Liver (tissue), 9 donors: ENCODE results near the gene SIK3. TPM values are rescaled to one million over a fixed set of nuclear protein-coding genes. Genes with fewer than 3 reads are reported as not detected.

Experiments used
- DNase-seq: peaks from one replicate; pipeline ENCODE4 v3.0.0-alpha.2; 2017; ENCODE audit warnings: low spot score
- H3K27ac ChIP-seq, 2 donors: one replicate each; pipeline ENCODE4 v1.7.0; 2013; ENCODE audit warnings: inconsistent platforms in 2 of 2, low read length in 2 of 2, control low read depth in 1 of 2, low read depth in 1 of 2, mild to moderate bottlenecking in 1 of 2
- H3K27me3 ChIP-seq, 4 donors: one replicate each; pipeline versions ENCODE4 v1.6.1 to v1.7.0; 2013; ENCODE audit warnings: low read length in 3 of 4, inconsistent platforms in 1 of 4, mild to moderate bottlenecking in 1 of 4, moderate library complexity in 1 of 4; ENCODE audit not compliant: control insufficient read depth in 4 of 4, insufficient read depth in 4 of 4
- H3K36me3 ChIP-seq, 4 donors: one replicate each; pipeline versions ENCODE4 v1.6.1 to v1.7.0; 2013; ENCODE audit warnings: low read length in 3 of 4, mild to moderate bottlenecking in 3 of 4, low read depth in 1 of 4, moderate library complexity in 1 of 4; ENCODE audit not compliant: control insufficient read depth in 4 of 4, insufficient read depth in 3 of 4
- H3K4me1 ChIP-seq, 4 donors: one replicate each; pipeline versions ENCODE4 v1.6.1 to v1.7.0; 2013; ENCODE audit warnings: low read length in 3 of 4, mild to moderate bottlenecking in 3 of 4, moderate library complexity in 1 of 4; ENCODE audit not compliant: control insufficient read depth in 4 of 4, insufficient read depth in 4 of 4
- H3K4me3 ChIP-seq, 3 donors: one replicate each; pipeline versions ENCODE4 v1.6.1 to v1.7.0; 2013; ENCODE audit warnings: low read length in 3 of 3, control low read depth in 1 of 3, low read depth in 1 of 3, mild to moderate bottlenecking in 1 of 3
- H3K9ac ChIP-seq, 2 donors: one replicate each; pipeline ENCODE4 v1.7.0; 2013; ENCODE audit warnings: low read length in 2 of 2, mild to moderate bottlenecking in 2 of 2, moderate library complexity in 2 of 2, control low read depth in 1 of 2, low read depth in 1 of 2
- H3K9me3 ChIP-seq, 4 donors: one replicate each; pipeline versions ENCODE4 v1.6.1 to v1.7.0; 2013; ENCODE audit warnings: low read length in 3 of 4; ENCODE audit not compliant: control insufficient read depth in 4 of 4
- EGR1 ChIP-seq, 2 donors: IDR thresholded peaks; 2 replicates each; pipeline ENCODE4 v1.6.1; 2016 to 2018; ENCODE audit warnings: antibody characterized with exemption in 2 of 2, low read depth in 2 of 2
- FOXA1 ChIP-seq: IDR thresholded peaks from 2 replicates; pipeline ENCODE4 v1.6.1; 2016; ENCODE audit warnings: antibody characterized with exemption
- FOXA2 ChIP-seq: IDR thresholded peaks from 2 replicates; pipeline ENCODE4 v1.6.1; 2016; ENCODE audit warnings: antibody characterized with exemption
- GABPA ChIP-seq, 2 donors: IDR thresholded peaks in 1 of 2; conservative IDR thresholded peaks in 1 of 2; 2 replicates each; pipeline ENCODE4 v1.6.1; 2016; ENCODE audit warnings: antibody characterized with exemption in 2 of 2, mild to moderate bottlenecking in 1 of 2, moderate library complexity in 1 of 2
- HNF4A ChIP-seq, 2 donors: conservative IDR thresholded peaks; 2 replicates each; pipeline ENCODE4 v1.6.1; 2016; ENCODE audit warnings: antibody characterized with exemption in 2 of 2, mild to moderate bottlenecking in 2 of 2
- HNF4G ChIP-seq: IDR thresholded peaks from 2 replicates; pipeline ENCODE4 v1.6.1; 2016; ENCODE audit warnings: antibody characterized with exemption
- JUND ChIP-seq, 2 donors: IDR thresholded peaks; 2 replicates each; pipeline ENCODE4 v1.6.1; 2016; ENCODE audit warnings: antibody characterized with exemption in 2 of 2
- NR2F2 ChIP-seq: IDR thresholded peaks from 2 replicates; pipeline ENCODE4 v1.6.1; 2016; ENCODE audit warnings: antibody characterized with exemption
- RXRA ChIP-seq, 2 donors: IDR thresholded peaks; 2 replicates each; pipeline ENCODE4 v1.6.1; 2017 to 2018; ENCODE audit warnings: antibody characterized with exemption in 2 of 2, mild to moderate bottlenecking in 1 of 2
- SP1 ChIP-seq: IDR thresholded peaks from 2 replicates; pipeline ENCODE4 v1.6.1; 2018; ENCODE audit warnings: antibody characterized with exemption, mild to moderate bottlenecking
- TAF1 ChIP-seq: conservative IDR thresholded peaks from 2 replicates; pipeline ENCODE4 v1.6.1; 2016; ENCODE audit warnings: antibody characterized with exemption, mild to moderate bottlenecking
- YY1 ChIP-seq: IDR thresholded peaks from 2 replicates; pipeline ENCODE4 v1.6.1; 2016; ENCODE audit warnings: antibody characterized with exemption, mild to moderate bottlenecking
- WGBS: extraction: QIAGEN DNeasy Blood & Tissue Kit; methylation state at CpG from one replicate; pipeline ENCODE4 v1.1.7; 2013; 5-methylcytosine and 5-hydroxymethylcytosine counted together
- polyA plus RNA-seq, 2 donors: library from polyadenylated mRNA; stranded (reverse) in 1 of 2; unstranded in 1 of 2; fragments of 200-250 nt in 1 of 2; fragments of >200 nt in 1 of 2; fragmentation: Nextera tagmentation in 1 of 2; extraction: Ambion mirVana in 1 of 2; gene quantifications; one replicate each; pipeline versions ENCODE4 v1.2.1 to v1.2.3, GENCODE V29; 2013 to 2015
- total RNA-seq, 2 donors: library from RNA; depleted of rRNA; stranded (reverse); fragments of >200 nt; gene quantifications; one replicate each; pipeline ENCODE4 v1.2.3, GENCODE V29; 2014
- TF ChIP-seq, protein P1 (sequence below): fragments of 150-350 bp; IDR thresholded peaks from 2 replicates; pipeline ENCODE4 v1.5.1; 2017; ENCODE audit warnings: improper control_type of control experiment, low read depth, low read length; ENCODE audit not compliant: missing input control
- TF ChIP-seq, protein P2 (sequence below): IDR thresholded peaks from 2 replicates; pipeline ENCODE4 v1.6.1; 2016; ENCODE audit warnings: antibody characterized with exemption
- TF ChIP-seq, protein P3 (sequence below): IDR thresholded peaks from 2 replicates; pipeline ENCODE4 v1.6.1; 2016; ENCODE audit warnings: antibody characterized with exemption
- donor health status: healthy.
- donor health status: healthy.
- donor health status: healthy.
- donor health status: healthy.
- donor health status: healthy.

Gene SIK3
- total and polyA plus RNA-seq, 4 donors = 6.9 to 52.4 (median 14.4) TPM

- H3K4me3 ChIP-seq = no peak overlapping the region
- no peak overlapping the region for H3K9ac ChIP-seq
- peaks cover 0 to 29% (median 19%) of the 10 kb centered on the region in 4 donors for H3K36me3 ChIP-seq
- no peaks in the 10 kb centered on the region for H3K27me3 ChIP-seq
- no peak overlapping the region for H3K27ac ChIP-seq
- WGBS = 92% methylated on average over 7 of the region's 7 CpGs
- no peaks in the 10 kb centered on the region for H3K9me3 ChIP-seq
- DNase-seq = no peak
- peaks cover 13 to 37% (median 28%) of the 10 kb centered on the region in 4 donors for H3K4me1 ChIP-seq
- no peak for TF ChIP-seq TAF1
- no peak for TF ChIP-seq JUND (IDR thresholded peaks at IDR 0.05)
- no peak for TF ChIP-seq HNF4A (conservative IDR thresholded peaks at IDR 0.05)
Observed at GRCh38 chr11:116855413-116855812, 242.8 kb downstream of the SIK3 start.

- Histone ChIP-seq H3K4me3 (no peak overlapping the region), H3K27ac (peak overlapping the region in 1 of 2 donors; percentile 16), H3K4me1 (peaks cover 13 to 37% (median 28%) of the 10 kb centered on the region in 4 donors), H3K9ac (no peak overlapping the region), H3K36me3 (peaks cover 5 to 19% (median 13%) of the 10 kb centered on the region in 4 donors), H3K27me3 (no peaks in the 10 kb centered on the region), H3K9me3 (no peaks in the 10 kb centered on the region)
- TF ChIP-seq, protein P1, sequence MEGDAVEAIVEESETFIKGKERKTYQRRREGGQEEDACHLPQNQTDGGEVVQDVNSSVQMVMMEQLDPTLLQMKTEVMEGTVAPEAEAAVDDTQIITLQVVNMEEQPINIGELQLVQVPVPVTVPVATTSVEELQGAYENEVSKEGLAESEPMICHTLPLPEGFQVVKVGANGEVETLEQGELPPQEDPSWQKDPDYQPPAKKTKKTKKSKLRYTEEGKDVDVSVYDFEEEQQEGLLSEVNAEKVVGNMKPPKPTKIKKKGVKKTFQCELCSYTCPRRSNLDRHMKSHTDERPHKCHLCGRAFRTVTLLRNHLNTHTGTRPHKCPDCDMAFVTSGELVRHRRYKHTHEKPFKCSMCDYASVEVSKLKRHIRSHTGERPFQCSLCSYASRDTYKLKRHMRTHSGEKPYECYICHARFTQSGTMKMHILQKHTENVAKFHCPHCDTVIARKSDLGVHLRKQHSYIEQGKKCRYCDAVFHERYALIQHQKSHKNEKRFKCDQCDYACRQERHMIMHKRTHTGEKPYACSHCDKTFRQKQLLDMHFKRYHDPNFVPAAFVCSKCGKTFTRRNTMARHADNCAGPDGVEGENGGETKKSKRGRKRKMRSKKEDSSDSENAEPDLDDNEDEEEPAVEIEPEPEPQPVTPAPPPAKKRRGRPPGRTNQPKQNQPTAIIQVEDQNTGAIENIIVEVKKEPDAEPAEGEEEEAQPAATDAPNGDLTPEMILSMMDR = no peak
- no peak for TF ChIP-seq HNF4A (conservative IDR thresholded peaks at IDR 0.05)
- TF ChIP-seq SP1 = no peak
- TF ChIP-seq GABPA (IDR thresholded peaks at IDR 0.05 in 1 of 2, conservative IDR thresholded peaks at IDR 0.05 in 1 of 2) = no peak
- no peak for TF ChIP-seq RXRA (IDR thresholded peaks at IDR 0.05)
- no peak for TF ChIP-seq FOXA2
- TF ChIP-seq, protein P2, sequence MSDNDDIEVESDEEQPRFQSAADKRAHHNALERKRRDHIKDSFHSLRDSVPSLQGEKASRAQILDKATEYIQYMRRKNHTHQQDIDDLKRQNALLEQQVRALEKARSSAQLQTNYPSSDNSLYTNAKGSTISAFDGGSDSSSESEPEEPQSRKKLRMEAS = no peak
- DNase-seq = no peak
- WGBS = 74% methylated on average over 6 of the region's 6 CpGs
Observed at GRCh38 chr11:116853461-116854073, 244.7 kb downstream of the SIK3 start.

DNA sequence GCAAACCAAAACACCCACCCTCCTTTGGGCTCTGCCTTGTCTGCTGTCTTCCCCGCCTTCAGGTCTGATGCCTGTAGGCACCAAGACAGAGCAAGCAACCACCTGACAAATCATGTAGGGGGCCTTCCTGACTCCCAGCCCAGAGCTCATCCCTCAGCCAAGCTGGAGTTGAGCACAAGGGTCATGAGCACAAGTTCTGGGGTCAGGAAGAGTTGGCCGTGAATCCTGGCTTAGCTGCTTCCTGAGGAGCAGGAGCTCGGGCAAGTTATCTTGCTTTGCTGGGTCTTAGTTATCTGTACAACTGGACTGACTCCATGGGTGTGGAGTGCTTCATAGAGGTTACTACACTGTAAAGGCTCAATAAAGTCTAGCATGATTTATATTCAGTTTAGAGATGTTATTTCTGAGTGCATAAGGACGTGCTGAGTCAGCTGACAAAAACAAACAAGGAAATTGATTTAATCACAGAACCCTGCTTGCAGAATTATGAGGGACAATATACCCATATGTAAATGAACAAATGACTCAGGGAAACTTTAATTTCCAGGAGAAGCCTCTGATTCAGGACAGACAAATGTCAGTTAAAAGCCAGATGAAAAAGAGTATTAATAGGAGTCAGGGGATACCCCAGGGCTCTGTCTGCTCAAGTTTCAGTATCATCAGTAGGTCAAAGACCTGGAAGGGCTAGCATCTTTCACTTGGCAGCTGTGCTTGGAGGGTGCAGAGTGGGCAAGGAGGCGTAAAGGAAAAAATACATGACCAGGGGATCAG lies 245.8 kb downstream of the SIK3 start:
- DNase-seq = no peak
- no peaks in the 10 kb centered on the region for H3K9me3 ChIP-seq
- H3K9ac ChIP-seq = no peak overlapping the region
- peak overlapping the region in 1 of 2 donors; percentile 15 for H3K27ac ChIP-seq
- 38% methylated on average over 5 of the region's 5 CpGs for WGBS
- H3K4me1 ChIP-seq = peaks cover 13 to 30% (median 22%) of the 10 kb centered on the region in 4 donors
- H3K4me3 ChIP-seq = no peak overlapping the region
- peaks cover 4 to 16% (median 8%) of the 10 kb centered on the region in 4 donors for H3K36me3 ChIP-seq
- no peaks in the 10 kb centered on the region for H3K27me3 ChIP-seq
- TF ChIP-seq EGR1 (IDR thresholded peaks at IDR 0.05; ENCODE audit: low read depth in 2 of 2) = no peak
- no peak for TF ChIP-seq TAF1
- peak; percentile 62 for TF ChIP-seq NR2F2
- TF ChIP-seq, protein P3, sequence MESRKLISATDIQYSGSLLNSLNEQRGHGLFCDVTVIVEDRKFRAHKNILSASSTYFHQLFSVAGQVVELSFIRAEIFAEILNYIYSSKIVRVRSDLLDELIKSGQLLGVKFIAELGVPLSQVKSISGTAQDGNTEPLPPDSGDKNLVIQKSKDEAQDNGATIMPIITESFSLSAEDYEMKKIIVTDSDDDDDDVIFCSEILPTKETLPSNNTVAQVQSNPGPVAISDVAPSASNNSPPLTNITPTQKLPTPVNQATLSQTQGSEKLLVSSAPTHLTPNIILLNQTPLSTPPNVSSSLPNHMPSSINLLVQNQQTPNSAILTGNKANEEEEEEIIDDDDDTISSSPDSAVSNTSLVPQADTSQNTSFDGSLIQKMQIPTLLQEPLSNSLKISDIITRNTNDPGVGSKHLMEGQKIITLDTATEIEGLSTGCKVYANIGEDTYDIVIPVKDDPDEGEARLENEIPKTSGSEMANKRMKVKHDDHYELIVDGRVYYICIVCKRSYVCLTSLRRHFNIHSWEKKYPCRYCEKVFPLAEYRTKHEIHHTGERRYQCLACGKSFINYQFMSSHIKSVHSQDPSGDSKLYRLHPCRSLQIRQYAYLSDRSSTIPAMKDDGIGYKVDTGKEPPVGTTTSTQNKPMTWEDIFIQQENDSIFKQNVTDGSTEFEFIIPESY = no peak
- TF ChIP-seq YY1 = no peak
- TF ChIP-seq FOXA1 = no peak
- peak; percentile 37 to 71 for TF ChIP-seq RXRA (IDR thresholded peaks at IDR 0.05)
- TF ChIP-seq HNF4A (conservative IDR thresholded peaks at IDR 0.05) = no peak
- TF ChIP-seq, protein P1 = no peak
- TF ChIP-seq, protein P2 = no peak
- no peak for TF ChIP-seq JUND (IDR thresholded peaks at IDR 0.05)
- no peak for TF ChIP-seq SP1
- no peak for TF ChIP-seq HNF4G
